ENCODE results near the gene FOXK1. TPM values are rescaled to one million over a fixed set of nuclear protein-coding genes. Genes with fewer than 3 reads are reported as not detected.

The FOXK1 gene
- total RNA-seq, 1 donor from 2014 or later, result 53.6 TPM

DNA sequence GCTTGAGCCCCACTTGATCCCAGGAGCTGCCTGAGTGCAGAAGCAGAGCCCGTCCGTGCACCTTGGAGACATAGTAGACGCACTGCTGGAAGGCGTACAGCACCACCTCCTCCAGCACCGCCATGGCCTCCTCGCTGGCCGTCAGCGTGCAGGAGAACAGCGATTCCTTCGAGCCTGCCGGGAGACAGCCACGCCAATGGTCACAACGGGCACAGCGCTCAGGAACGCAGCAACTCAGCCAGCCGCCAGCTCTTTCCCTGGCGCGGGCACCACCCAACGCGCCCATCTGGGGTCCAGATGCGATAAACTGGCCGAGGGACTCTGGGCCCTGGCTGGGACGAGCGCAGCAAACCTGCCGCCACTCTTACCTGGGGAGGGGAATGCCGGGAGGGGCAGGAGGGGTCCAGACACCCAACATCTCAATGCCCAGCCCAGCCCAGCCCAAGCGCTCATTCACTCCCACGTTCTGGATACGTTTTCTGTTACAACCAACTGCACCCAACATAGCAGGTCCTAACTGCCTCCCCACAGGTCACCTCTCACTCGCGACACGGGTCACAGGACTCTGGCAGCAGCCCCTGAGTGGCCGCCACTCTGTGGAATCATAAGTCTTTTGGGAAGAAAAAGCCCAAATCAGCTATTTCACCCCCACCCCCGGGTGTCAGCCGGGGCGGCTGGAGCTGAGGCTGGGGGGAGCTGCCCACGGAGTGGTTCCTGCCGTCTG is 135.2 kb downstream of the FOXK1 start:
- H3K4me1 ChIP-seq (ENCODE audit: insufficient read depth, low read length), result no peaks in the 10 kb centered on the region
- DNase-seq (ENCODE audit: low read depth) (no peak), FAIRE-seq (no peak)
- H3K27ac Mint-ChIP-seq (ENCODE audit: unreplicated experiment), result no peak overlapping the region
- H3K9me3 ChIP-seq (ENCODE audit: insufficient read depth, low read depth, low read length), result no peaks in the 10 kb centered on the region
- H3K9ac ChIP-seq (ENCODE audit: low read length), result no peak overlapping the region
- TF ChIP-seq, protein P1, sequence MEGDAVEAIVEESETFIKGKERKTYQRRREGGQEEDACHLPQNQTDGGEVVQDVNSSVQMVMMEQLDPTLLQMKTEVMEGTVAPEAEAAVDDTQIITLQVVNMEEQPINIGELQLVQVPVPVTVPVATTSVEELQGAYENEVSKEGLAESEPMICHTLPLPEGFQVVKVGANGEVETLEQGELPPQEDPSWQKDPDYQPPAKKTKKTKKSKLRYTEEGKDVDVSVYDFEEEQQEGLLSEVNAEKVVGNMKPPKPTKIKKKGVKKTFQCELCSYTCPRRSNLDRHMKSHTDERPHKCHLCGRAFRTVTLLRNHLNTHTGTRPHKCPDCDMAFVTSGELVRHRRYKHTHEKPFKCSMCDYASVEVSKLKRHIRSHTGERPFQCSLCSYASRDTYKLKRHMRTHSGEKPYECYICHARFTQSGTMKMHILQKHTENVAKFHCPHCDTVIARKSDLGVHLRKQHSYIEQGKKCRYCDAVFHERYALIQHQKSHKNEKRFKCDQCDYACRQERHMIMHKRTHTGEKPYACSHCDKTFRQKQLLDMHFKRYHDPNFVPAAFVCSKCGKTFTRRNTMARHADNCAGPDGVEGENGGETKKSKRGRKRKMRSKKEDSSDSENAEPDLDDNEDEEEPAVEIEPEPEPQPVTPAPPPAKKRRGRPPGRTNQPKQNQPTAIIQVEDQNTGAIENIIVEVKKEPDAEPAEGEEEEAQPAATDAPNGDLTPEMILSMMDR (IDR thresholded peaks at IDR 0.05; ENCODE audit: insufficient read depth, low read depth, low read length), result no peak
- no peak for TF ChIP-seq EZH2 (IDR thresholded peaks at IDR 0.05; ENCODE audit: insufficient read depth, low read length)
- no peaks in the 10 kb centered on the region for H3K4me1 Mint-ChIP-seq (ENCODE audit: low read depth, unreplicated experiment)
- no peak overlapping the region for H3K4me2 ChIP-seq (ENCODE audit: low read length)
- peaks cover 2% of the 10 kb centered on the region for H3K36me3 Mint-ChIP-seq (ENCODE audit: low read depth, unreplicated experiment)
- H3K27ac ChIP-seq (ENCODE audit: low read depth, low read length), result no peak overlapping the region
- no peaks in the 10 kb centered on the region for H3K27me3 ChIP-seq (ENCODE audit: insufficient read depth, low read length)
- H3K36me3 ChIP-seq (ENCODE audit: insufficient read depth, low read length), result no peaks in the 10 kb centered on the region
- no peaks in the 10 kb centered on the region for H3K79me2 ChIP-seq (ENCODE audit: insufficient read depth, low read length)
- peaks cover 12% of the 10 kb centered on the region for H3K9me3 Mint-ChIP-seq (ENCODE audit: unreplicated experiment)
- H3K4me3 Mint-ChIP-seq (ENCODE audit: unreplicated experiment), result no peak overlapping the region
- H4K20me1 ChIP-seq (ENCODE audit: insufficient read depth, low read length), result no peaks in the 10 kb centered on the region
- H3K27me3 Mint-ChIP-seq (ENCODE audit: low read depth, unreplicated experiment), result peaks cover 29% of the 10 kb centered on the region
- no peak overlapping the region for H2AFZ ChIP-seq (ENCODE audit: low read depth, low read length)
- H3K4me3 ChIP-seq (ENCODE audit: insufficient read depth, low read depth, low read length), result no peak overlapping the region

DNA sequence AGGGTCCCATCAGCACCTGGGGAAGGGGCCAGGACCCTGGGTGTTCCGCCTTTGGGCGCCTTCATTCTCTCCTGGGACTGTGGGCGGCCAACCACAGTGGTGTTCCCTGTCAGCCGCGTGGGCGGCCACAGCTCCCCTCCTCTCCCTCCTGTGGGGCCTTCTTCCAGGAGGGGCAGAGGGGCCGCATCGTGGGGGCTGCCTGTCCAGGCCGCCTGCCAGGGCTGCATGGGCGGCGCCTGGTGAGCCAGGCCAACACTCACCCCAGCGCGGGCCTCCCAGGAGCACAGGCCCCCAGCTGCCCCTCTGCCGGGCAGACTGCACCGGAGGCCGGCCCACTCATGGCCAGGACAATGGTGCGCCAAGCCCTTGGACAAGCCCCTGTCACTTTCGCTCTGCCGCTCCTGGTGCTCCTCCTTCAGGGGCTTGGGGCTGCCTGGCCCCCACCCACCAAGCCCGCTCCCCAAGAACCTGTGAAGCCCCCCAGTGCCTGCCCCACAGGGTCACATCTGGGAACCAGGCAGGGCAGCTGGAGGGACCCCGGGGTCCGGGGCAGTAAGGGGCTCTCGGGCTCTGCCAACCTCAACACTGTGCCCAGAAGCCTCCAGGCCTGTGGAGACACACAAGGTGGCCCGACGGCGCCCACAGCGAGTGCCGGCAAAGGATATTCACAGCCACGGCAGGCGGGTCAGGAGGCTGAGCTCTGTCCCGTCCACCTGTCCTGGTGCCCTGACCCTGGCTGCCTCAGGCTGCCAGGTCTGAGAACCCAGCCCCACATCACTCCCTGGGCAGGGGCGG is 136.1 kb downstream of the FOXK1 start:
- no peak overlapping the region for H2AFZ ChIP-seq (ENCODE audit: low read depth, low read length)
- peaks cover 5% of the 10 kb centered on the region for H3K9me3 Mint-ChIP-seq (ENCODE audit: unreplicated experiment)
- H3K27me3 Mint-ChIP-seq (ENCODE audit: low read depth, unreplicated experiment), result peaks cover 30% of the 10 kb centered on the region
- H3K9me3 ChIP-seq (ENCODE audit: insufficient read depth, low read depth, low read length), result no peaks in the 10 kb centered on the region
- FAIRE-seq (no peak), DNase-seq (ENCODE audit: low read depth) (no peak)
- no peak overlapping the region for H3K4me3 Mint-ChIP-seq (ENCODE audit: unreplicated experiment)
- no peaks in the 10 kb centered on the region for H3K36me3 ChIP-seq (ENCODE audit: insufficient read depth, low read length)
- H3K27ac Mint-ChIP-seq (ENCODE audit: unreplicated experiment), result no peak overlapping the region
- no peak overlapping the region for H3K4me3 ChIP-seq (ENCODE audit: insufficient read depth, low read depth, low read length)
- H3K36me3 Mint-ChIP-seq (ENCODE audit: low read depth, unreplicated experiment), result no peaks in the 10 kb centered on the region
- no peak overlapping the region for H3K9ac ChIP-seq (ENCODE audit: low read length)
- H3K79me2 ChIP-seq (ENCODE audit: insufficient read depth, low read length), result no peaks in the 10 kb centered on the region
- H3K4me1 Mint-ChIP-seq (ENCODE audit: low read depth, unreplicated experiment), result no peaks in the 10 kb centered on the region
- H3K4me2 ChIP-seq (ENCODE audit: low read length), result no peak overlapping the region
- no peaks in the 10 kb centered on the region for H3K27me3 ChIP-seq (ENCODE audit: insufficient read depth, low read length)
- H3K27ac ChIP-seq (ENCODE audit: low read depth, low read length), result no peak overlapping the region
- H3K4me1 ChIP-seq (ENCODE audit: insufficient read depth, low read length), result no peaks in the 10 kb centered on the region
- TF ChIP-seq EZH2 (IDR thresholded peaks at IDR 0.05; ENCODE audit: insufficient read depth, low read length), result no peak
- TF ChIP-seq, protein P1 (IDR thresholded peaks at IDR 0.05; ENCODE audit: insufficient read depth, low read depth, low read length), result no peak
- no peaks in the 10 kb centered on the region for H4K20me1 ChIP-seq (ENCODE audit: insufficient read depth, low read length)
